Measurements from ENCODE around the gene CABP1. TPM values are rescaled to one million over a fixed set of nuclear protein-coding genes. Genes with fewer than 3 reads are reported as not detected.

CABP1 gene
- total RNA-seq, 2 donors from 2014 or later = 0.23 to 0.62 TPM

DNA sequence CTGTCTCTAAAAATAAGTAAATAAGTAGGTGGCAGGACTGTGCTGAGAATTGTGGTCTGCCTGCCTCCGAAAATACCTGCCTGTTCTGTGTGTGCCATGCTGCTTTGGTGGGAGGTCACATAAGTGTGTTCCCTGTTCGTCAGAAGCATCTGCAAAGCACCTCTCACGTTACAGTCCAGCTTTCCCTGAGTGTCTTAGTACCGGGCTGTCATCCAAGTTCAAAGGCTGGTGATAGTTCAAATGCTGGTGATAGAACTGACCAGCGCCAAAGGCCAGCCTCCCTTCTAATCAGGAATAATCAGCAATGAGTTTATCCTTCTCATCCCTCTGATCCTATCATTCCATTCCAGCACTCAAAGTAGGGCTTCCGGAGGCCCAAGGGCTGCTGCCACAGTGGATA is 5.6 kb downstream of the CABP1 start:
- Histone ChIP-seq H3K4me3 (no peak overlapping the region), H3K27ac (no peak overlapping the region), H3K4me1 (replicated peaks) (no peaks in the 10 kb centered on the region), H3K27me3 (replicated peaks; ENCODE audit: insufficient read depth) (no peaks in the 10 kb centered on the region), H3K36me3 (no peaks in the 10 kb centered on the region), H3K9me3 (no peaks in the 10 kb centered on the region)
- WGBS = 62% methylated on average over 6 of the region's 6 CpGs
- intact Hi-C loops (cut with DNase I) = loop anchor here (5.0 to 10.0 kb wide), 4 partner anchors 64 to 459 kb away; partner anchors contain the start of genes GATC, POP5 and TRIAP1
- no peak for DNase-seq (ENCODE audit: low spot score)
- TF ChIP-seq, protein P1, sequence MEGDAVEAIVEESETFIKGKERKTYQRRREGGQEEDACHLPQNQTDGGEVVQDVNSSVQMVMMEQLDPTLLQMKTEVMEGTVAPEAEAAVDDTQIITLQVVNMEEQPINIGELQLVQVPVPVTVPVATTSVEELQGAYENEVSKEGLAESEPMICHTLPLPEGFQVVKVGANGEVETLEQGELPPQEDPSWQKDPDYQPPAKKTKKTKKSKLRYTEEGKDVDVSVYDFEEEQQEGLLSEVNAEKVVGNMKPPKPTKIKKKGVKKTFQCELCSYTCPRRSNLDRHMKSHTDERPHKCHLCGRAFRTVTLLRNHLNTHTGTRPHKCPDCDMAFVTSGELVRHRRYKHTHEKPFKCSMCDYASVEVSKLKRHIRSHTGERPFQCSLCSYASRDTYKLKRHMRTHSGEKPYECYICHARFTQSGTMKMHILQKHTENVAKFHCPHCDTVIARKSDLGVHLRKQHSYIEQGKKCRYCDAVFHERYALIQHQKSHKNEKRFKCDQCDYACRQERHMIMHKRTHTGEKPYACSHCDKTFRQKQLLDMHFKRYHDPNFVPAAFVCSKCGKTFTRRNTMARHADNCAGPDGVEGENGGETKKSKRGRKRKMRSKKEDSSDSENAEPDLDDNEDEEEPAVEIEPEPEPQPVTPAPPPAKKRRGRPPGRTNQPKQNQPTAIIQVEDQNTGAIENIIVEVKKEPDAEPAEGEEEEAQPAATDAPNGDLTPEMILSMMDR (IDR thresholded peaks at IDR 0.05) = no peak
- TF ChIP-seq POLR2AphosphoS5 (IDR thresholded peaks at IDR 0.05) (no peak), POLR2A (IDR thresholded peaks at IDR 0.05) (no peak)

- no peak overlapping the region for H3K4me3 ChIP-seq
- H3K4me1 ChIP-seq (replicated peaks) = no peaks in the 10 kb centered on the region
- 85% methylated on average over 13 of the region's 13 CpGs for WGBS
- H3K27me3 ChIP-seq (replicated peaks; ENCODE audit: insufficient read depth) = no peaks in the 10 kb centered on the region
- TF ChIP-seq POLR2AphosphoS5 (IDR thresholded peaks at IDR 0.05) = no peak
- TF ChIP-seq, protein P1 (IDR thresholded peaks at IDR 0.05) = no peak
- no peak overlapping the region for H3K27ac ChIP-seq
- H3K36me3 ChIP-seq = no peaks in the 10 kb centered on the region
- no peak for DNase-seq (ENCODE audit: low spot score)
- H3K9me3 ChIP-seq = no peaks in the 10 kb centered on the region
- intact Hi-C loops (cut with DNase I) = loop anchor here (5.0 to 10.0 kb wide), 4 partner anchors 65 to 457 kb away; partner anchors contain the start of genes GATC, POP5 and TRIAP1
Observed at GRCh38 chr12:120647375-120647755, 6.9 kb downstream of the CABP1 start.

- no peaks in the 10 kb centered on the region for H3K4me1 ChIP-seq (replicated peaks)
- H3K4me3 ChIP-seq = peak overlapping the region in 1 of 2 donors; percentile 23
- no peaks in the 10 kb centered on the region for H3K27me3 ChIP-seq (replicated peaks; ENCODE audit: insufficient read depth)
- TF ChIP-seq, protein P1 (IDR thresholded peaks at IDR 0.05) = no peak
- TF ChIP-seq POLR2A (IDR thresholded peaks at IDR 0.05) (no peak), POLR2AphosphoS5 (IDR thresholded peaks at IDR 0.05) (no peak)
- peak overlapping the region in 1 of 2 donors; percentile 22 for H3K27ac ChIP-seq
- intact Hi-C loops (cut with DNase I) = loop anchor here (2.0 to 10.0 kb wide), 5 partner anchors 65 to 455 kb away; partner anchors contain the start of genes GATC, POP5 and TRIAP1
- no peaks in the 10 kb centered on the region for H3K9me3 ChIP-seq
- DNase-seq (ENCODE audit: low spot score) = no peak
- no peaks in the 10 kb centered on the region for H3K36me3 ChIP-seq
- 4% methylated on average over 28 of the region's 33 CpGs for WGBS
Observed at GRCh38 chr12:120649442-120650232, 9.2 kb downstream of the CABP1 start.

DNA sequence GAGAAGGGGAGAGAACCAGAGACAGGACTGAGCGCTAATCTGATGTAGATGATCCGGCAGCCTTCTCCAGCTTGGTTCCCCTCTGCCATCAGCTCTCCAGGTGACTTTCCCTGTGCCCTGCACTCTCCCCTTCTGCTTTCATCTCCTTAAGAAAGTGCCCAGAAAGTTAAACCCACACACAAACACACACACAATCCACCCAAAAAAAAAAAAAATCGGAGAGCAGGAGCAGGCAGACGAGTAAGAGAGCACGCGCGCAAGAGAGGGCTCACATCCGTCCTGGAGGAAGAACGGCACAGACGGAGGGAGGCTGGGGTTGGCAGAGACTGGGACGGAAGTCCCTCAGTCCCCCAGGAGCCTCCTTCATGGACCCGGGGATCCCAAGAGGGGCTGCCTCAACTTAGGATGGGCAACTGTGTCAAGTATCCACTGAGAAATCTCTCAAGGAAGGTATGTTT is 9.8 kb downstream of the CABP1 start:
- TF ChIP-seq, protein P1 (IDR thresholded peaks at IDR 0.05) = no peak
- no peak for TF ChIP-seq POLR2A (IDR thresholded peaks at IDR 0.05)
- TF ChIP-seq POLR2AphosphoS5 (IDR thresholded peaks at IDR 0.05) = no peak
- no peak overlapping the region for H3K27ac ChIP-seq
- no peak overlapping the region for H3K4me3 ChIP-seq
- DNase-seq (ENCODE audit: low spot score) = no peak
- no peaks in the 10 kb centered on the region for H3K27me3 ChIP-seq (replicated peaks; ENCODE audit: insufficient read depth)
- H3K9me3 ChIP-seq = no peaks in the 10 kb centered on the region
- 51% methylated on average over 12 of the region's 12 CpGs for WGBS
- no peaks in the 10 kb centered on the region for H3K4me1 ChIP-seq (replicated peaks)
- no peaks in the 10 kb centered on the region for H3K36me3 ChIP-seq
- intact Hi-C loops (cut with DNase I) = no loop called here

- no peaks in the 10 kb centered on the region for H3K27me3 ChIP-seq (replicated peaks; ENCODE audit: insufficient read depth)
- H3K9me3 ChIP-seq = no peaks in the 10 kb centered on the region
- no peak overlapping the region for H3K4me3 ChIP-seq
- TF ChIP-seq, protein P1 (IDR thresholded peaks at IDR 0.05) = no peak
- TF ChIP-seq POLR2AphosphoS5 (IDR thresholded peaks at IDR 0.05) = no peak
- no peak for TF ChIP-seq POLR2A (IDR thresholded peaks at IDR 0.05)
- no peaks in the 10 kb centered on the region for H3K4me1 ChIP-seq (replicated peaks)
- H3K36me3 ChIP-seq = no peaks in the 10 kb centered on the region
- WGBS = 74% methylated on average over 5 of the region's 5 CpGs
- intact Hi-C loops (cut with DNase I) = no loop called here
- DNase-seq (ENCODE audit: low spot score) = no peak
- no peak overlapping the region for H3K27ac ChIP-seq
Observed at GRCh38 chr12:120651821-120652220, 11.4 kb downstream of the CABP1 start.
